Measurements from ENCODE around the gene DNAJC30. TPM values are rescaled to one million over a fixed set of nuclear protein-coding genes. Genes with fewer than 3 reads are reported as not detected.
A peak's percentile ranks its signal among the peaks of the same experiment; 100 is the strongest.

The DNAJC30 gene
- total and polyA plus RNA-seq, 3 experiments from 2014 or later = 10.0 to 12.4 (median 10.9) TPM

DNA sequence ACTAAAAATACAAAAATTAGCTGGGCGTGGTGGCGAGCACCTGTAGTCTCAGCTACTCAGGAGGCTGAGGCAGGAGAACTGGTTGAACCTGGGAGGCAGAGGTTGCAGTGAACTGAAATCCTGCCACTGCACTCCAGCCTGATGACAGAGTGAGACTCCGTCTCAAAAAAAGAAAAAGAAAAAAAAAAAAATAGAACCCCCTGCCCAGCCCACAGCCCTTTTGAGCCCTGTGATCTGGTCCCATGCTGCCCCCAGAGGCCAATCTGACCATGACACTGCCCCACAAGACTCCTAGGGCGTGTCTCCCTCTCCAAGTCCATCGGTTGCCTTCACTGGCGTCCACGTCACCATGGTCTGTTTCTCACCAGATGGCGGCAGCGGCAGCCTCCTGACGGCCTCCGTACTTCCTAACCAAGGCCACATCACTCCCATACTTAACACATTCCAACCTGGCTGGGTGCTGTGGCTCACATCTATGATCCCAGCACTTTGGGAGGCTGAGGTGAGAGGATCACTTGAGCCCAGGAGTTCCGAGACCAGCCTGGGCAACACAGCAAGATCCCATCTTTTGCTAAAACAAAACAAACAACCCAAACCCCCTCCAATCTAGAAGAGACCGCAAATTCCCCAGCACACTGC is 18.2 kb upstream of the DNAJC30 start:
- H3K4me3 Mint-ChIP-seq = peak overlapping the region in 1 of 7 donors; percentile 72
- H3K27ac Mint-ChIP-seq = peak overlapping the region in 4 of 8 donors; percentile 26 to 83 (median 45)
- POLR2A ChIA-PET = no interaction called here
- H3K36me3 ChIP-seq (ENCODE audit: insufficient read depth, low read length) = peaks cover 14% of the 10 kb centered on the region
- CTCF ChIA-PET = interaction anchor here (0.8 to 1.8 kb wide), 8 partner anchors 9 to 162 kb away, joined by 3 to 5 read pairs (median 3); partner anchors contain the start of gene STX1A
- H3K27me3 Mint-ChIP-seq = peaks cover 0 to 2% of the 10 kb centered on the region in 2 donors
- peaks cover 0 to 1% (median 0%) of the 10 kb centered on the region in 3 donors for H3K4me1 Mint-ChIP-seq
- no peaks in the 10 kb centered on the region for H3K27me3 ChIP-seq (ENCODE audit: insufficient read depth, low read length, poor library complexity, severe bottlenecking)
- no peak overlapping the region for H3K4me3 ChIP-seq (ENCODE audit: low read length)
- no peaks in the 10 kb centered on the region for H3K4me1 ChIP-seq (ENCODE audit: insufficient read depth, low read length)
- no peaks in the 10 kb centered on the region for H3K9me3 ChIP-seq (ENCODE audit: low read length)
- no peak for DNase-seq
- H3K27ac ChIP-seq (ENCODE audit: low read depth, low read length) = no peak overlapping the region
- no peaks in the 10 kb centered on the region for H3K9me3 Mint-ChIP-seq
- peaks cover 0 to 49% (median 4%) of the 10 kb centered on the region in 3 donors for H3K36me3 Mint-ChIP-seq

DNA sequence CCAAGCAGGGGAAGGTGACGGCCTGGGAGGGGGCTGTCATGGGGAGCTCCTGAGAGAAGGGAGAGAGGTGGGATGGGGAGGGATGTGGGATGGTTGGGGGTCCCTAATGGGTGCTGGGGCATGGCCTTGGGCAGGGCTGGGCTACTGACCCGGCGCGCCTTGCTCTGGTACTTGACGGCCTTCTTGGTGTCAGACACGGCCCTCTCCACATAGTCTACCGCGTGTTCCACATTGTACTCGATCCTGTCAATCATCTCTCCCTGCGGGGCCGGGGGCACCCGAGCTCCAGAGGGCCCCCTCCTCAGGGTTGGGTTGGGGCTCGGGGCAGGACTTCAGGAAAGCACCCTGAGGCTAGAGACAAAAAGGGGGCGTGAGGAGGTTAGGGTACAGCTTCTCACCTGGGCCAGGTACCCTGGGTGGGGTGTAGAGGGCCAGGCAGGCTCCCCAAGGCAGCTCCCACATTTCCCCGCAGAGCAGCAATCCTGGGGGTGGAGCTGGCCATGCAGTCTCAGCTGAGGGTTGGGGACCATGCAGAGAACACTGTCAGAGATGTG is 17.4 kb upstream of the DNAJC30 start:
- no peak for DNase-seq
- Histone ChIP-seq H3K36me3 (ENCODE audit: insufficient read depth, low read length) (peaks cover 21% of the 10 kb centered on the region), H3K4me1 (ENCODE audit: insufficient read depth, low read length) (no peaks in the 10 kb centered on the region), H3K27me3 (ENCODE audit: insufficient read depth, low read length, poor library complexity, severe bottlenecking) (no peaks in the 10 kb centered on the region), H3K4me3 (ENCODE audit: low read length) (no peak overlapping the region), H3K27ac (ENCODE audit: low read depth, low read length) (no peak overlapping the region), H3K9me3 (ENCODE audit: low read length) (no peaks in the 10 kb centered on the region)
- POLR2A ChIA-PET = no interaction called here
- peak overlapping the region in 1 of 8 donors; percentile 41 for H3K27ac Mint-ChIP-seq
- H3K4me1 Mint-ChIP-seq = no peaks in the 10 kb centered on the region
- H3K4me3 Mint-ChIP-seq = peak overlapping the region in 1 of 7 donors; percentile 13
- peaks cover 0 to 57% (median 4%) of the 10 kb centered on the region in 3 donors for H3K36me3 Mint-ChIP-seq
- peaks cover 0 to 2% of the 10 kb centered on the region in 2 donors for H3K27me3 Mint-ChIP-seq
- H3K9me3 Mint-ChIP-seq = no peaks in the 10 kb centered on the region
- CTCF ChIA-PET = interaction anchor here (0.8 to 1.8 kb wide), 8 partner anchors 9 to 161 kb away, joined by 3 to 5 read pairs (median 3); partner anchors contain the start of gene STX1A

DNA sequence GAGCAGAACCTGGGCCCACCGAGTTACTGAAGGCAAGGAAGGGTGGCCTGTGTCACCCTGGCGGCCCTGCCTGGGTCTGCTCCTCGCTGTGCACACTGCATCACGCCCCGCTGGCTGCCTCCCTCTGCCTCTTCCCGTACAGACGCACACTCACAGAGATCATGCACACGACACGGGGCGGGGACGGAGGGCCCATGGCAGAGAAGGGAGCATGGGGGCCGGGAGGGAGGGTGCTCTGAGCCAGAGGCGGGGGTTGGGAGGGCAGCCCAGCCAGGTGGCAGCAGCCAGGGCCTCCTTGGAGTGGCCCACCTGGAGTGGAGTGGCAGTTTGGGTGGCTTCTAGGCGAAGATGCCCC is 16.8 kb upstream of the DNAJC30 start:
- H3K4me3 ChIP-seq (ENCODE audit: low read length) = no peak overlapping the region
- H3K4me1 ChIP-seq (ENCODE audit: insufficient read depth, low read length) = no peaks in the 10 kb centered on the region
- ChIA-PET POLR2A (no interaction called here), CTCF (interaction anchor here (0.9 to 1.2 kb wide), 3 partner anchors 11 to 25 kb away, joined by 3 to 4 read pairs (median 3); no protein-coding TSS in a partner anchor)
- Mint-ChIP-seq H3K27ac (no peak overlapping the region), H3K4me1 (no peaks in the 10 kb centered on the region), H3K36me3 (peaks cover 0 to 62% (median 4%) of the 10 kb centered on the region in 3 donors), H3K27me3 (peaks cover 0 to 2% of the 10 kb centered on the region in 2 donors), H3K4me3 (no peak overlapping the region), H3K9me3 (no peaks in the 10 kb centered on the region)
- no peaks in the 10 kb centered on the region for H3K27me3 ChIP-seq (ENCODE audit: insufficient read depth, low read length, poor library complexity, severe bottlenecking)
- no peak for DNase-seq
- no peak overlapping the region for H3K27ac ChIP-seq (ENCODE audit: low read depth, low read length)
- no peaks in the 10 kb centered on the region for H3K9me3 ChIP-seq (ENCODE audit: low read length)
- H3K36me3 ChIP-seq (ENCODE audit: insufficient read depth, low read length) = peaks cover 21% of the 10 kb centered on the region

DNA sequence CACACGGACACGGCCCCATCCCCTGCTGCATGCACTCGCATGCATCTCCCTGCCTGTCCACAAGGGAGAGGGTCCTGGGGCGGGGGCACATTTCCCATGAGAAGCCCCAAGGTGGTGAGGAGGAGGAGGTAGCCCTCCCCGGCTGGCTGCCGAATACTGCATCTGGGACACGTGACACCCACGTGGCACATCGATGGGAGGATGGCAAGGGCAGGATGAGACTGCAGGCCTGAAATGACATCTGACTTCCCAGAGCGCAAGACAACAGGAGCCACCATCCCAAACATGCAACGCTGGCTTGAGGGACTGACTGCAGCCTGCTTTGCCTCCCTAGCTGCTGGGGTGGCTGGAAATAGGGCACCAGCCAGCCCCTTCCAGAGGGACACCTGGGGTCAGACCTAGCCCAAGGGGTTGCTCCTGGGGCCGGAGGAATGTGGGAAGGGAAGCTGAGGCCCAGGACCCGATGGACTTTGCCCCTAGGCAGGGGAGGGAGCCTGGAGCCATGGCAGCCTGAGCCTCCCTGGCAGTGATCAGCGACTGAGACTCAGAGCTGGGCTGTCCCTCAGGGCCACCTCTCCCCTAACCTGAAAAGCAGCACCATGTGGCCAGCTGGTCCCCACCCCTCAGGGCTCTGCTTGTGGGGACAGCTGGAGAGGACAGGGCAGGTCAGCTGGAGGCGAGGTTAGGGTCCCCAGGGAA is 16.3 kb upstream of the DNAJC30 start:
- CTCF ChIA-PET = interaction anchor here (0.9 to 1.2 kb wide), 2 partner anchors 18 to 25 kb away, joined by 3 to 4 read pairs; no protein-coding TSS in a partner anchor
- H3K9me3 ChIP-seq (ENCODE audit: low read length) = no peaks in the 10 kb centered on the region
- no peak overlapping the region for H3K4me3 Mint-ChIP-seq
- no peaks in the 10 kb centered on the region for H3K4me1 Mint-ChIP-seq
- no peaks in the 10 kb centered on the region for H3K9me3 Mint-ChIP-seq
- no peak overlapping the region for H3K4me3 ChIP-seq (ENCODE audit: low read length)
- no peak overlapping the region for H3K27ac ChIP-seq (ENCODE audit: low read depth, low read length)
- peaks cover 0 to 68% (median 7%) of the 10 kb centered on the region in 3 donors for H3K36me3 Mint-ChIP-seq
- H3K4me1 ChIP-seq (ENCODE audit: insufficient read depth, low read length) = no peaks in the 10 kb centered on the region
- peak overlapping the region in 1 of 8 donors; percentile 33 for H3K27ac Mint-ChIP-seq
- POLR2A ChIA-PET = no interaction called here
- peaks cover 25% of the 10 kb centered on the region for H3K36me3 ChIP-seq (ENCODE audit: insufficient read depth, low read length)
- DNase-seq = no peak
- no peaks in the 10 kb centered on the region for H3K27me3 ChIP-seq (ENCODE audit: insufficient read depth, low read length, poor library complexity, severe bottlenecking)
- peaks cover 0 to 2% of the 10 kb centered on the region in 2 donors for H3K27me3 Mint-ChIP-seq

DNA sequence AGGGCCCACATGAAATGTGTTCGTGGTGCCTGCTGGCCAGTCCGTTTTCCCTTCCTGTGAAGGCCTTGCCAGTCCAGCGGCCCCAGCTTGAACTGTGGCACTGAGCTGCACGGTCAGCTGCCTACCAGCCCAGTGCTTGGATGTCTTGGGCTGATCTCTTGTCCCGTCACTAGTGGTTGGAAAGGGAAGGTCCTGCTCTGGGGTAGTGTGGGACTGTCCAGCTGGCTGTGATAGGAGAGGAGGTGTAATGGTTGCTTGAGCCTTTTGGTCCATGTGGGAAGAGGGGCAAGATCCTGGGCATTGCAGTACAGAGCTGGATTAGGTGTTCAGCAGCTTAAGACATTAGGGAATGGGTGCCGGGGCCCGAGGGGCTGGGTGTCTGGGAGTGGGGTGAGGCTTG is 15.2 kb upstream of the DNAJC30 start:
- ChIA-PET POLR2A (interaction anchor here (0.6 kb wide), 1 partner anchor 19 kb away, joined by 4 read pairs; no protein-coding TSS in a partner anchor), CTCF (interaction anchor here (1.1 kb wide), 1 partner anchor 10 kb away, joined by 4 read pairs; no protein-coding TSS in a partner anchor)
- Histone ChIP-seq H3K4me3 (ENCODE audit: low read length) (no peak overlapping the region), H3K9me3 (ENCODE audit: low read length) (no peaks in the 10 kb centered on the region), H3K36me3 (ENCODE audit: insufficient read depth, low read length) (peaks cover 35% of the 10 kb centered on the region), H3K27ac (ENCODE audit: low read depth, low read length) (no peak overlapping the region), H3K27me3 (ENCODE audit: insufficient read depth, low read length, poor library complexity, severe bottlenecking) (no peaks in the 10 kb centered on the region), H3K4me1 (ENCODE audit: insufficient read depth, low read length) (no peaks in the 10 kb centered on the region)
- Mint-ChIP-seq H3K36me3 (peaks cover 0 to 78% (median 11%) of the 10 kb centered on the region in 3 donors), H3K9me3 (no peaks in the 10 kb centered on the region), H3K27ac (peak overlapping the region in 4 of 8 donors; percentile 17 to 54 (median 42)), H3K27me3 (peaks cover 0 to 2% of the 10 kb centered on the region in 2 donors), H3K4me3 (no peak overlapping the region), H3K4me1 (no peaks in the 10 kb centered on the region)
- no peak for DNase-seq

DNA sequence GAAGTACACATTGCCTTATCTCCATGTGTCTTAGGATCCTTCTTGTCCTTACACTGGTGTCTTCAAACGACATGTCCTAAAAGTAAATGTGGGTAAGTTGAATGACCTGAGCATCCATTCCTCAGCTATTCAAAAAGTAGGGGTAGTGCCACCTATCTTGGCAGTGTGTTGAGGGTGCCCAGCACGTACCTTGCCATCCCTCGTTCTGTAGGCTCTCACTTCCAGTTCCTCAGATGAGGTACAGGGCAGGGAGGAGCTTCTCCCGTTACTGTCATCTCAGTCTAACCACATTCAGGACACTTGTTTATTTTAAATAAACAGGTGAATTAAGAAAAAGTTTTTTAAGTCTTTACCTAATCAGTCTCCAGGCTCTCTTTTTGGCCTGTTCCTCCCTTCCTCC is 13.1 kb upstream of the DNAJC30 start:
- Mint-ChIP-seq H3K4me1 (peaks cover 0 to 1% (median 0%) of the 10 kb centered on the region in 3 donors), H3K4me3 (no peak overlapping the region), H3K9me3 (no peaks in the 10 kb centered on the region), H3K27me3 (no peaks in the 10 kb centered on the region), H3K36me3 (peaks cover 5 to 84% (median 21%) of the 10 kb centered on the region in 3 donors), H3K27ac (no peak overlapping the region)
- Histone ChIP-seq H3K9me3 (ENCODE audit: low read length) (no peaks in the 10 kb centered on the region), H3K4me1 (ENCODE audit: insufficient read depth, low read length) (no peaks in the 10 kb centered on the region), H3K27me3 (ENCODE audit: insufficient read depth, low read length, poor library complexity, severe bottlenecking) (no peaks in the 10 kb centered on the region), H3K27ac (ENCODE audit: low read depth, low read length) (no peak overlapping the region), H3K36me3 (ENCODE audit: insufficient read depth, low read length) (peaks cover 38% of the 10 kb centered on the region), H3K4me3 (ENCODE audit: low read length) (no peak overlapping the region)
- ChIA-PET POLR2A (no interaction called here), CTCF (interaction anchor here (0.8 to 2.0 kb wide), 3 partner anchors 28 to 38 kb away, joined by 3 to 4 read pairs (median 4); partner anchors contain the start of gene VPS37D)
- no peak for DNase-seq

DNA sequence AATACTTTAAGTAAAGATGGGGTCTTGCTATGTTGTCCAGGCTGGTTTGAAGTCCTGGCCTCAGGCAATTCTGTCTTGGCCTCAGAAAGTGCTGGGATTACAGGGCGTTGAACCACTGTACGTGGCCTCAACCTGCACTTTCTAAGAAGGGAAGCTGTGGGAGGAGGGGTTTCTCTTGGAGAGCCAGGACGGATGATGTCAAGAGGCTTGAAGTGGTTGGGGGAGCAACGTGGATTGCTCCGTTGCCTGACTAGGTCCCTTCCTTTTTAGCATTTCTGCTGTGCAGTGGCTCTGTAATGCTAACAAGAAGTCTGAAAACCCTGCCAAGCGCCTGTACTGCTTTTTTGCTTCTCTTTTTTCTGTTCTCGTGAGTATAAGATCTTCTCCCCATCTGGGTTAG is 7.4 kb upstream of the DNAJC30 start:
- no peaks in the 10 kb centered on the region for H3K4me1 ChIP-seq (ENCODE audit: insufficient read depth, low read length)
- Mint-ChIP-seq H3K27ac (no peak overlapping the region), H3K9me3 (no peaks in the 10 kb centered on the region), H3K36me3 (peaks cover 9 to 87% (median 37%) of the 10 kb centered on the region in 3 donors), H3K27me3 (no peaks in the 10 kb centered on the region), H3K4me1 (peaks cover 10 to 19% (median 19%) of the 10 kb centered on the region in 3 donors), H3K4me3 (peak overlapping the region in 1 of 7 donors; percentile 71)
- H3K27ac ChIP-seq (ENCODE audit: low read depth, low read length) = no peak overlapping the region
- no peak overlapping the region for H3K4me3 ChIP-seq (ENCODE audit: low read length)
- CTCF ChIA-PET = interaction anchor here (1.3 to 1.5 kb wide), 2 partner anchors 44 to 84 kb away, joined by 4 read pairs; no protein-coding TSS in a partner anchor
- no peaks in the 10 kb centered on the region for H3K9me3 ChIP-seq (ENCODE audit: low read length)
- no peak for DNase-seq
- H3K27me3 ChIP-seq (ENCODE audit: insufficient read depth, low read length, poor library complexity, severe bottlenecking) = no peaks in the 10 kb centered on the region
- POLR2A ChIA-PET = no interaction called here
- H3K36me3 ChIP-seq (ENCODE audit: insufficient read depth, low read length) = peaks cover 52% of the 10 kb centered on the region
